Islet of Langerhans (tissue), 1 donor: ENCODE results near the gene ATP1A4.

Experiments used
- FAIRE-seq: peaks from one replicate; lab custom pipeline; 2011; peaks lifted over from hg19 to GRCh38; lab: Jason Lieb, UNC

The ATP1A4 gene

DNA sequence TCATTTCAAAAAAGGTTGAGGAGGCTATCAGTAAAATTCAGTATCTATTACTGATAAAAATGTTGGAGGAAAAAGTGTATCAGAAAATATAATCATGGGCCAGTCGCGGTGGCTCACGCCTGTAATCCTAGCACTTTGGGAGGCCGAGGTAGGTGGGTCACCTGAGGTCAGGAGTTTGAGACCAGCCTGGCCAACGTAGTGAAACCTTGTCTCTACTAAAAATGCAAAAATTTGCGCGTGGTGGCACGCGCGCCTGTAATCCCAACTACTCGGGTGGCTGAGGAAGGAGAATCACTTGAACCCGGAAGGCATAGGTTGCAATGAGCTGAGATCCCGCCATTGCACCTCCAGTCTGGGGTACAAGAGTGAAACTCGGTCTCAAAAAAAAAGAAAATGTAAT, 5.3 kb upstream of the ATP1A4 start:
- FAIRE-seq: no peak

DNA sequence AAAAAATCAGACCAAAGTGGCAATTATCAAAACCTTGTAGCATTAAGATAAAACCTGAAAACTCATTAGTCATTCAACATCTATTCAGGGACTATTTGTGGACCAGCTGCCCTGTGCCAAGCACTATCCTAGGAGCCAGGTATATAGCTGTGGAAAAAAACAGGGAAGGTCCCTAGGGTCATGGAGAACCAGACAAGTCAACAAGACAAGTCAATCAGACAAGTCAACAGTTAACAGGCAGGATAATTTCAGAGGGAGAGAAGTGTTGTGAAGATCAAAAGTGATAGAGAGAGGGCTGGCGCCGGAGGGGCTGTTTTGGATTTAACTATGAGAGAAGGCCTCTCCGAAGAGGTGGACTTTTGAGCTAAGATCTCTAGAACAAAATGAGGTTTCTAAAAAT, 3.3 kb upstream of the ATP1A4 start:
- FAIRE-seq: no peak

DNA sequence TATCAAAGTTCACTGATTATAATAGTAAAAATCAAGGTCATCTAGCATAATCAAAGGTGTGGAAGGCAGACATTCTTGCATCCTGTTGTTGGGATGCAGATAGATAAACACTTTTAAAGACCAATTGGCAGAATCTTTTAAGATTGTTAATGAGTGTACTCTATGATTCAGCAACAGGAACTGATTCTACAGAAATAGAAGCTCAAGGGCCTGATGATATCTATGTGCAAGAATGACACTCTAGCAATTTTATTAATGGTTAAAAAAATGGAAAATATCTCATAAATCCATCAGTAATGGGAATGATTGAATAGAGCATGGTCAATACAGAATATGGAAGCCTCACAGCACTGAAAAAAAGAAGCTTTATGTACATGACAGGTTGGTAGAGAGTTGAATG, 2.2 kb upstream of the ATP1A4 start:
- FAIRE-seq: no peak

DNA sequence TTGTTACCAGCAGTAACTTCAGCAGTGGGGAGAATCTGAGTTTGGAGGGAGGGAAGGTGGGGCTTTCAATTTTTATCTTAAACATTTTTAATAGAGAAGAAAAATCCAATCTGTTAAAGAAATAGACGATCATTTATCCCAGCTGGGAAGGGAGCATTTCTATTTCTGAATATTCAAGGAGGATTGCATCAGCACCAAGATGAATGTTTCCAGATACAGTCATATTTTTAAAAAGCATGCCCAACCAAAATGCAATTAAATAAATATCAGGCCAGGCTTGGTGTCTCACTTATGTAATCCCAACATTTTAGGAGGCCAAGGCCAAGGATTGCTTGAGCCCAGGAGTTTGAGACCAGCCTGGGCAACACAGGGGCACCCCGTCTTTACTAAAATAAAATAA, 1.7 kb upstream of the ATP1A4 start:
- FAIRE-seq: no peak

DNA sequence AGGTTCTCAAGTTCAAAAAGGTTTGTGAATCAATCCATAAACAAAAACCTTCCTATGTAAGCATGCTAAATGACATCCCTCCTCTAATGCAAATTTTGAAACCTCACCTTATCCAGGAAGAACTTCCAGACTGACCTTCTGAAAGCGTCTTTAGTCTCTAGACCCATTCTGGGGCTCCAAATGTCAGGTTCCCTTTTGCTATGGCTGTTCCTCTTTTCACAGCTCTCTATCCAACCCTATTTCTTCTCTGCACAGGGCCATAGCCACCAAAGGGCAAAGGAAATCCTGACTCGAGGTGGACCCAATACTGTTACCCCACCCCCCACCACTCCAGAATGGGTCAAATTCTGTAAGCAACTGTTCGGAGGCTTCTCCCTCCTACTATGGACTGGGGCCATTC, 3.4 kb downstream of the ATP1A4 start:
- FAIRE-seq: no peak

DNA sequence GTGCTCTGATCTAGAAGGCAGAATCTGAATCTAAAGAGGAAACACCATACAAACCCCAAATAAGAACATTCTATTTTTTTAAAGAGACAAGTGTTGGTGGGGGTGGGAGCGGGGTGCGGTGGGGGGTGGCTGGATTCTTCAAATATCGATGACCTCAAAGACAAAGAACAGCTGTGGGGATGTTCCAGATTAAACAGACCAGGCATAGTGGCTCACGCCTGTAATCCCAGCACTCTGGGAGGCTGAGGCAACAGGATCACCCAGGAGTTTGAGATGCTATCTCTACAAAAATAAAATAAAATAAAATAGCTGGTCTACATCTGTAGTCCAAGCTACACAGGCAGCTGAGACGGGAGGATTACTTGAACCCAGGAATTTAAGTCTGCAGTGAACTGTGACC, 5.0 kb downstream of the ATP1A4 start:
- no peak for FAIRE-seq

DNA sequence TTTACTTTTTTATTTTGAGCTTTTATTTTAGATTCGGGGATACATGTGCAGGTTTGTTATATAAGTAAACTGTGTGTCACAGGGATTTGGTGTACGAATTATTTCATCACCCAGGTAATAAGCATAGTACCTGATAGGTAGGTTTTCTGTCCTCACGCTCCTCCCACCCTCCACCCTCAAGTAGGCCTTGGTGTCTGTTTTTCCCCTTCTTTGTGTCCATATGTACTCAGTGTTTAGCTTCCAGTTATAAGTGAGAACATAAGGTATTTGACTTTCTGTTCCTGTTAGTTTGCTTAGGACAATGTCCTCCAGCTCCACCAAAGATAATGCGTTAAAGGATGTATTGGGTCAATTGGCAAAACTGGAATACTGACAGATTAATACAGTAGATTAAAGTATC, 5.8 kb downstream of the ATP1A4 start:
- FAIRE-seq: no peak

DNA sequence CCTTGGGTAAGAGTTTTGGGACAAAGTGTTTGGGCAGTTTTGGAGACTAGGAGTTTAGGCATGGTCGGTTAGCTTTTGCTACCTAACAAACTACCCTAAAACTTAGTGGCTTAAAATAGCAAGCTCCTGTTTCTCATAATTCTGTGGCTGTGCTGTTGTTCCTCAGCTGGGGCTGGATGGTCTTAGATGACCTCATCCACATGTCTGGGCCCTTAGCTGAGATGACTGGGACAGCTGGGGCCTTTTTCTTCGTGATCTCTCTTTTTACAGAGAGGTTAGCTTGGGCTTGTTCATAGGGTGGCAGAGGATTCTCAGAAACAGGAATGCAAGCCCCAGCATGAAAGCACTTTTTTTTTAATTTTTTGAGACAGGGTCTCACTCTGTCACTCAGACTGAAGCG, 6.6 kb downstream of the ATP1A4 start:
- no peak for FAIRE-seq

DNA sequence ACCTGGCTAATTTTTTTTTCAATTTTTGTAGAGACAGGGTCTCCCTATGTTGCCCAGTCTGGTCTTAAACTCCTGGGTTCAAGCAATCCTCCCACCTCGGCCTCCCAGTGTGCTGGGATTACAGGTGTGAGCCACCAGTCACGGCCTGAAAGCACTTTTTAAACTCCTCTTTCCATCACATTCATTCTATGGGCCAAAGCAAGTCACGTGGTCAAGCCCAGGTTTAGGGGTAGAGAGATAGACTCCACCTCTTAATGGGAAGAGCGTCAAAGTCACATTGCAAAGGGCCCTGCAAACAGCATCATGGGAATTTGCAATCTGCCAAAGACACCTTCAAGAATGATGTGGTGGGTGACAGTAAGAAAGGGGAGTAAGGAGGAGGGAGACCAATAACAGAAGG, 7.1 kb downstream of the ATP1A4 start:
- no peak for FAIRE-seq

DNA sequence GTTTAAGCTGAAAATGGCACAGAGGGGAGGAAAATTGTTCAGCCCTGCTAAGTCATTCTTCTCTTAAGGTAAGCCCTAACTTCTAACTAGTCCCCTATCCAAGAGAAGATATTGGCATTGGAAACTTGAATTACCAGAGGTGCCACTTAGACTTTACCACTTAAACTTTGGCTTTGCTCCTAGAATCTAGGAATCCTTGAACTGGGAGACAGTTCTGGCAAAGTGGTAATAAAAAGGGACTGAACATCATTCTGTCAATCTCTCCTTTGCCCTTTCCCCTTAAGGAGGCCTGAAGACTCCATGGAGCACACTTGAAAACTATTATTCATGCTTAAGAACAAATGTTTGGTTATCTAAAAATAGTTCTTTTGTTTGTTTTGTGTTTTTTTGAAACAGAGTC, 8.4 kb downstream of the ATP1A4 start:
- FAIRE-seq: no peak

DNA sequence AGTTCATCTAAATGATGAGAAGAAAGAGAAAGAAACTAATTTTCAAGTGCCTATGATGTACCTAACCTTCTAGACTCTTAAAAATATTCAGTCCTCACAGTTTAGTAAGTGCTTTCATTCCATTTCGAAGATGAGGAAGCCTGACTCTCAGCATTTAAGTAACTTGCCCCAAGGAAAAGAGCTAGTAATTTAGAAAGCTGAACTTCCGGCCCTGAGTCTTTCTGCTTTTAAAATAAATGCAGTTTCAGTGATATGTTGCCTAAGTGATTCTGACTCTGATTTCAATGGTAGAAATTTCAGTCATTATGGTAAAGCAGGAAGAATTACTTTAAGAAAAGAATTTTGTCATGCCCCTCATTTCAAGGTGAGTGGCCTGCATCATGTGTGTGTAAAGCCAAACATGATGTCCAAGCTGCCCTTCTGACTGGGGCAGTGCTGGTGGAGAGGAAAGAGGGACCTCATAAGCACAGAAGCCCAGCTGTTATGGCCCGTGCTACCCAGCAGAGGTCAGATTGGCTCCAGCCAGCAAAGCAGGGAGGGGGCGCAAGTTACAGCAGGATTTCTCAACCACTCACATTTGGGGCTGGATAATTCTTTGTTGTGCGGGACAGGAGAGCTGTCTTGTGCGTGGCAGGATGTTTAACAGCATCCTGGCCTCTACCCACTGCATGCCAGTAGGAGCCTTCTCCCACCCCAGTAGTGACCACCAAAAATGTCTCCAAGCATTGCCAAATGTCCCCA, 10.7 kb downstream of the ATP1A4 start:
- no peak for FAIRE-seq

DNA sequence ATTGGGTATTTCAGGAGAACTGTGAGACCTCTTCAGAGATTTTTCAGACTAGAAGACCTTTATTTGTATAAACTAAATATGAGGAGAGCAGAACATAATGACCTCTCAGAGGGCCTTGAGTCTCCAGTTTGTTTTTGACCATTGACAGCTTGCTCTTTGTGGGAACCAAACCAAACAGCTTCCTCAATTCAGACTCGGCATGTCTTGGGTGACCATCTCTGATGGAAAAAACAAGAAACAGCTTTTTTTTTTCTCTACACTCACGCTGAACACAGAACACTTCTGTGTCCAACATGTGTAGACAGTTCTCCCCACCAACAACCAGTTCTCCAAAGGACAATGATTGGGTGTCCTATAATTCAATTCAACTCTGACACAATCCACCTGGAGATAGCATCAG, 11.5 kb downstream of the ATP1A4 start:
- no peak for FAIRE-seq

DNA sequence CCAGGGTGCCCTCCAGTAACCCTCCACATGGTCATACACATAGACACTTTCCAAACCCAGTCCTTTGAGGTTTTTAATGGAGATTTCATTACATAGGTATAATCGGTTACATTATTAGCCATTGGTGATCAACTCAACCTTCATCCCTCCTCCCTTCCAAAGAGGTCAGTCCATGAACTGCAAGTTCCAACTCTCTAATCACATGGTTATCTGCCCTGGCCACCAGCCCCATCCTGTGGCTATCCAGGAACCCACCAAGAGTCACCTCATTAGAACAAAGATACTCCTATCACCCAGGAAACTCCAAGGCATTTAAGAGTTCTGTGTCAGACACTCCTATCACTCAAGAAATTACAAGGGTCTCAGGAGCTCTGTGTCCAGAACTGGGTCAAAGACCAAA, 12.2 kb downstream of the ATP1A4 start:
- no peak for FAIRE-seq

DNA sequence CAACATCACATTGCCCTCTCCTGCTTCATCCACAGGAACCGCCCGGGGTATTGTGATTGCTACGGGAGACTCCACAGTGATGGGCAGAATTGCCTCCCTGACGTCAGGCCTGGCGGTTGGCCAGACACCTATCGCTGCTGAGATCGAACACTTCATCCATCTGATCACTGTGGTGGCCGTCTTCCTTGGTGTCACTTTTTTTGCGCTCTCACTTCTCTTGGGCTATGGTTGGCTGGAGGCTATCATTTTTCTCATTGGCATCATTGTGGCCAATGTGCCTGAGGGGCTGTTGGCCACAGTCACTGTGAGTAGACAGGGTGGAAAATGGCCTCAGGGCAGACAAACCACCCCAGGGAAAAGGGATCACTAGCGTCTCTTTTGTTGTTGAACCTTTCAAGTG, 12.7 kb downstream of the ATP1A4 start:
- FAIRE-seq: no peak

DNA sequence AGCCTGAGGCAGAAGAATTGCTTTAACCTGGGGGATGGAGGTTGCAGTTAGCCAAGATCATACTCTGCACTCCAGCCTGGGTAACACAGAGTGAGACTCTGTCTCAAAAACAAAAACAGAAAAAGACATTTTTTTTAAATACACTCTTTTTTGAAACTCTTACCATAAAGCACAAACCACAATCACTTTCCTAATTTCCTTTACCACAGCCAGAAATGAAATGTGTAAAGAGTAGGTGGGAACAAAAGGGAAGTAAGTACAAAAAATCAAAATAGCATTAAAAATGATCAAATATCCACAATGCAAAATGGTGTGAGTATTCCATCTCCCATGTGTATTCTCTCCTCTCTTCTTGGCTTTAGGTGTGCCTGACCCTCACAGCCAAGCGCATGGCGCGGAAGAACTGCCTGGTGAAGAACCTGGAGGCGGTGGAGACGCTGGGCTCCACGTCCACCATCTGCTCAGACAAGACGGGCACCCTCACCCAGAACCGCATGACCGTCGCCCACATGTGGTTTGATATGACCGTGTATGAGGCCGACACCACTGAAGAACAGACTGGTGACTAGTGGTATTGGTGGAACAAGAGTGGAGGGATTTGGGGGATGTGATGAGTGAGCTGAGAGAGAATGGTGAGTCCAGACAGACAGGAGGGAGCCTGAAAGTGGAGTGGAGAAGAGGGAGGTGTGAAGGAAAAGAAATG, 14.9 kb downstream of the ATP1A4 start:
- no peak for FAIRE-seq

DNA sequence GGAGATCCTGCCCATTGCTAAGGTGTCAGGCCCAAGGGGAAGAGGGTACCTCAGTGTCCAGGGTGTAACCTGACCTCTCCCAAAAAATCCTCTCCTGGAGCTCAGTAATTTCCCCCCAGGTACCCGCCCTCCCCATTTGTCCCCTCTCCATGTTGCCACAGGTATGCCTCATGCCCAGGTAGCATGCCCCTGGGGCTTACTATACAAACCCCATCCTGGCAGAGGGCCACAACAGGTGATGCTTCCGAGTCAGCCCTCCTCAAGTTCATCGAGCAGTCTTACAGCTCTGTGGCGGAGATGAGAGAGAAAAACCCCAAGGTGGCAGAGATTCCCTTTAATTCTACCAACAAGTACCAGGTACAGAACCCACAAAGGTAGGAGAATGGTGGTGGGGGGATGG, 15.7 kb downstream of the ATP1A4 start:
- no peak for FAIRE-seq

DNA sequence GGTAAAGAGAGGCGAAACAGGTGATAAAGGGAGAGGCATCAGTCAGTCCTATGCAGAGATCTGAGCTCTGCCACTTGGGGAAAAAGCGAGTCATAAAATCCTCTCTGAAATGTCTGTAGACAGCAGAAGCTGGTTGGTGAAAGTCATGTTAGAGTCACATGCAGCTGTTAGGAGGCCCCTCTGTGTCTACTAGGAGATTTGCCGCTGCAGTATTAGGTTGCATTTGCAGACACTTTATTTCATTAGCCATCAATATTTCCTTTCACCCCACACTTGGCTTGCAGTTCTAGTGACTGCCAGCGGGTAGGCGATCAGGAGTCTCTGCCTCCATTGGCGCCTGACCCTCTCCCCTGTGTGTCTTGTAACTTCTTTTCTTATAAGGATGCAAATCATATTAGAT, 16.2 kb downstream of the ATP1A4 start:
- no peak for FAIRE-seq

DNA sequence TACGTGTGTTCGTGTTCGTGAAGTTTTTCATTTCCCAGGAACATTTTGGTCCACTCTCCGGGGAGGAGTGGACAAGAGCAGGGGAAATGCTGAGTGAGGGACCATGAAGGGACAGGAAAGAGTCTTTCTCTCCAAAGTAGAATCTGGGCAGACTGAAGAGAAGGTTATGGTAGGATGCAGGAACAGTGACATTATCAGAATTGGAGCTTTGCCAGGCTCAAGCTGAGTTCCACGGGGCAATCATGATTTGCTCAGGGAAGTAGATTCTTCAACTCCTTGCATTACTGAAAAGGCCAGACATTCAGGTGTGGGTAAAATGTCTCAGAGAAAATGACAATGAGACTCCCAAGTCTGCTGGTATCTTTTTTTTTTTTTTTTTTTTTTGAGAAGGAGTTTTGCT, 16.6 kb downstream of the ATP1A4 start:
- no peak for FAIRE-seq

DNA sequence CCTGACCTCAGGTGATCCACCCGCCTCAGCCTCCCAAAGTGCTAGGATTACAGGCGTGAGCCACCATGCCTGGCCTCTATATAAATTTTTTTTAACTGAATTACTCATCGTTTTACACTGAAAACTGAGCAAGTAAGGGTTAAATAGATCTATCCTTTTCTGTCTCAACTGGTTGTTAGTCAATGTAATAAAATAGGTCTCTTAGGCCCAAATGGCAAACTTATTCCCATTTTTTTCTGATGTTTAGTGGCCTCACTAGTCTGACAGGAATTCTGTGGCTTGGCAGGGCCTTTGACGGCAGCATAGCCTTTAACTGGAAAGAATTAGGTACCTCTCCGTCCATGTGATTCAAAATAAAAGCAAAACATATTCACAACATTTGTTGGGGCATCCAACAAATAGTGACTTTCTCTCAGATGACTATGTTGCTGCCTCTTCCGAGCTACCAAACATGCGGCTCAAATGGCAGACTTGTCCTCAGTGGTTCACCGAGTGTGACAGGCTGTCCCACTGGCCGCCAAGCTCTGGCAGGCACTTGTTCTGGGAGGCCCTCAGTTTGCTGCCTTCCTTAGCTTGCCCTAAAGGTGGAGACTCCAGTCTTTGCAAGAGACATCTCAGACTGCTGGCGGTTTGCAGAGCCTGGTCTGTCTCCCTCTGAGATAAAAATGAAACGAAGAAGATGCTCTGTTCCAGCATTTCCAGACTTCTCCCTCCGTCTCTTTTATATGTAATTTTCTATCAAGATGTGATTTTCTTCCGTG, 17.4 kb downstream of the ATP1A4 start:
- no peak for FAIRE-seq

DNA sequence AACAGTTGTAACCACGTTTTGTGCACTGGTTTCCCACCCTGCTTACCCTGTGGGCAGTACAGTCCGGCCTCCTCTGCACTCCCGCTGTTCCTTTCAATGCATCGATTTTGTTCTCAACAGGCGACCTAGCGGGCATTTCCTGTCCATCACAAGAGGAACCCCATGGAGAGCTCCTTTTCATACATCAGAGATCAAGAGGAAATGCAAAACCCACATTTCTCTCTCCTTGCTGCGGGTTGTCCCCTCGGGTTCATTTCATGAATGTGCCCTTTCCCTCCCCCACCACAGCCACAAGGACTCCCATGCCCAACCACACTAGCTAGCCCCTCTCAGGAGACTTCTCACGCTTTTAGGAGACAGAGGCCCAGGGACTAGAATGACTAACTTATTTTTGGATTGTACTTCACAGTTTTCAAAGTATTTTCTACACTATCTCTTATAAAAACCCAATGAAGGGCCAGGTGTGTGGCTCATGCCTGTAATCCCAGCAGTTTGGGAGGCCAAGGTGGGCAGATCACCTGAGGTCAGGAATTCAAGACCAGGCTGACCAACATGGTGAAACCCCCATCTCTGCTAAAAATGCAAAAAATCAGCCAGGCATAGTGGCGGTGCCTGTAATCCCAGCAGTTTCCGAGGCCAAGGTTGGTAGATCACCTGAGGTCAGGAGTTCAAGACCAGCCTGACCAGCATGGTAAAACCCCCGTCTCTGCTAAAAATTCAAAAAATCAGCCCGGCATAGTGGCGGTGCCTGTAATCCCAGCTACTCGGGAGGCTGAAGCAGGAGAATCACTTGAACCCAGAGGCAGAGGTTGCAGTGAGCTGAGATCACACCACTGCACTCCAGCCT, 18.4 kb downstream of the ATP1A4 start:
- FAIRE-seq: no peak

DNA sequence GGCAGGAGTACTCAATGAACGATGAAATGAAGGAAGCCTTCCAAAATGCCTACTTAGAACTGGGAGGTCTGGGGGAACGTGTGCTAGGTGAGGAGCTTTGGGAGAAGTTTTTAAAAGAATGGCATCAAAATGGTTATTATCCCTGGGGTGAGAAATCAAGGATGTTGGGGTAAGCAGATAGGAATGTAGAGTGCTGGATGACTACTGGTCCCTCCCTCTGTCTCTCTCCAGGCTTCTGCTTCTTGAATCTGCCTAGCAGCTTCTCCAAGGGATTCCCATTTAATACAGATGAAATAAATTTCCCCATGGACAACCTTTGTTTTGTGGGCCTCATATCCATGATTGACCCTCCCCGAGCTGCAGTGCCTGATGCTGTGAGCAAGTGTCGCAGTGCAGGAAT, 20.0 kb downstream of the ATP1A4 start:
- FAIRE-seq: no peak

DNA sequence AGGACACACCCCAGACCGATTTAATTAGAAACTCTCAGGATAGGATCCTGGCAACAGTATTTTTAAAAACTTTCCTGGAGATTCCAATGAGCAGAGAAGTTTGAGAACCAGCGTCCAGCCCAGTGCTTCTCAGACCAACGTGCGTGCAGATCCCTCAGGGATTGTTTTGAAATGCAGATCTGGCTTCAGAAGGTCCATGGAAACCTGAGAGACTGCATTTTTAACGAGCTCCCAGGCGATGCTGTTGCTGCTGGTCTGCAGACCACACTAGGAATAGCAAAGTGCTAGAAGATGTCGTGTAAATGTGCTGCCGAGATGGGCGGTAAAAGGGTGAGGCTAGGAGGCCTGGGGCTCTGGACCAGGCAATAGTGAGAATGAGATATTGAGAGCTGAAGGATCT, 20.6 kb downstream of the ATP1A4 start:
- FAIRE-seq: no peak

DNA sequence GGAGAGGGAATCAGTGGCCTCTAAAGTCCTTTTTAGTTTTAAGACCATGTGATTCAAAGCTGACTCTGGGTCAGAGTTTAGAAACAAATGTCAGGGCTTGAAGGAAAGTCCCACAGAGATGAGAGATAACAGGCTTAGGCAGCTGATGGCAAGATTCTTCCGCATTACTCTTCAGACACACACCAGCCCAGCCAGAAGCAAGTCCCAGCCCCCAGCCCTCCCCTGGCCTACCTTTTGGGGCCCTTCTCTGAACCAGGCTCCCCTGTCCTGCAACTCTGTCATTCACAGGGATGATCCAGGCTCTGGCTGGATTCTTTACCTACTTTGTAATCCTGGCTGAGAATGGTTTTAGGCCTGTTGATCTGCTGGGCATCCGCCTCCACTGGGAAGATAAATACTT, 25.8 kb downstream of the ATP1A4 start:
- no peak for FAIRE-seq
